ENCODE measurements around the gene HRH3.

Gene HRH3

DNA sequence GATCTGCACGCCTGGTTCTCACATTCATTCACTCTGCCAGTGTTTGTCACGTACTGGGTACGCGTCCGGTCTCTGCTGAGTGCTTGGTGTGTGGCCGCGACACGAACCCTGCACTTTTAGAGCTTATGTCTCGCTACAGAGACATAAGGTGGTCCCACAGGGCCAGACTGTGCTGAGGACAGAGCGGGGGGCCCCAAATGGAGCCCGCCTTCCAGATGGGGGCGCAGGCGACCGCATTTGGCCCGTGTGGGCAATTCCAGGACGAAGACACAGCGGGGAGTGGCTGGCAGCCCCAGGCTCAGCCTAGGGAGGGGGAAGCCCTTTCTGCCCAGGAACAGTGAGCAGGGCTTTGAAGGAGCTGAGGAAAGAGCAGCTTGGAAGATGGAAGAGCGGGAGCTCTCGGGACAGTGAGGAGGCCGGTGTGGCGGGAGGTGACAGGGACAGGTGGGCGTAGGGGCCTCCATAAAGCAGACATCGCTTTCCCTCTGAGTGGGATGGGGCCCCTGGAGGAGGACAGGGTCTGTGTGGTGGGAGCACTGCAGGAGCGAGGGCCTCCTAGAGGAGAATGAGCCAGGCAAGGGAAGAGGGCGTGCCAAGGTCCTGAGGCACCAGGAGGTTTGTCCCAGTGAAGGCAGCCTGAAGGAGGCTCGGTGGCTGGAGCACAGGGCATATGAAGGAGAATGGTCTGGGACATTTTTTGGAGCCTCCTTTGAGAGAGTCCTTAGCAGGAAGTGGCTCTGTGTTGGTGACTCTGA is 45.0 kb downstream of the HRH3 start:
- no peak for DNase-seq (ENCODE audit: low spot score)

DNA sequence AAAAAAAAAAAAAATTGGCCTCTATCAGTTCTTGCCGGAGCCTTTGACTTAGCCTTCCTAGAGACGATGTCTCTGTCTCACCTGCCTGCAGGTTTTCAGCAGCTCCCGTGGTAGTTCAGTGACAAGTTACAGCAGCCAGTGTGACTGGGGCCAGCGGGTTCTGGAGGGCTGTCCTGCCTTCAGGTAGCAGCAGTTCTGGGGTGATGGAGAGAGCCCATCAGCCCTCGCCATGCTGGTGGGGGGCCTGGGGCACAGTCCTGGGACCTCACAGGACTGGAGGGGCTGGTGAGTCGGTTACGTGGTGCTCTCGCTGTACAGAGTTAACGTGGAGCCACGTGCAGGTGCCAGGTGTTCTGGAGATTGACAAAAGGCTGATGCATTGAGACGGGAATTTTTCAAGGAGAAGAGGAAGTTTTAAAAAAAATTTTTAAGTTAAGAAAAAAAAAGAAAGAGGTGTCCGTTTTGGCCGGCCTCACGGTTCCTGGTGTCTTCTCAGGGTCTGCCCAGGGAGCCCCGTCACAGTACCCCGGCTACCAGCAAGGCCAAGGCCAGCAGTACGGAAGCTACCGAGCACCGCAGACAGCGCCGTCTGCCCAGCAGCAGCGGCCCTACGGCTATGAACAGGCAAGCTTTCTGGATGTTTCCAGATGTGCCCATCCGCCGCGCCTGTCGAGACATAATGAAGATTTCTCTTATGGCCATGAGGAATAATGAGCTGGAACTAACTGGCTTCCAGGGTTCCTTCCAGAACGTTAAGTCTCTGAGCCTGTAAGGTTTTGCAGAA is 45.9 kb downstream of the HRH3 start:
- no peak for DNase-seq (ENCODE audit: low spot score)

DNA sequence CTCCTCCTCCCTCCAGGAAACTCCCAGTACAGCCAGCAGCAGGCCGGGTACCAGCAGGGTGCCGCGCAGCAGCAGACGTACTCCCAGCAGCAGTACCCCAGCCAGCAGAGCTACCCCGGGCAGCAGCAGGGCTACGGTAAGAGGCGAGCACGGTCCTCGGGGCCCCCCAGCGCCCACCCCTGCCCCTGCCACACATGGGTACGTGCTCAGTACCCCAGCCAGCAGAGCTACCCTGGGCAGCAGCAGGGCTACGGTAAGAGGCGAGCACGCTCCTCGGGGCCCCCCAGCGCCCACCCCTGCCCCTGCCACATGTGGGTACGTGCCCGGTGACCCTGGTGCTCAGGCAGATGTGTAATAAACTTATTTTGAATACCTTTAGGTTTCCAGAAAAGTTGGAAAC is 47.4 kb downstream of the HRH3 start:
- DNase-seq (ENCODE audit: low spot score) = no peak

- no peak for DNase-seq (ENCODE audit: low spot score)
These were observed 48.8 kb downstream of the HRH3 start for GRCh38 chr20:62171245-62171644.

DNA sequence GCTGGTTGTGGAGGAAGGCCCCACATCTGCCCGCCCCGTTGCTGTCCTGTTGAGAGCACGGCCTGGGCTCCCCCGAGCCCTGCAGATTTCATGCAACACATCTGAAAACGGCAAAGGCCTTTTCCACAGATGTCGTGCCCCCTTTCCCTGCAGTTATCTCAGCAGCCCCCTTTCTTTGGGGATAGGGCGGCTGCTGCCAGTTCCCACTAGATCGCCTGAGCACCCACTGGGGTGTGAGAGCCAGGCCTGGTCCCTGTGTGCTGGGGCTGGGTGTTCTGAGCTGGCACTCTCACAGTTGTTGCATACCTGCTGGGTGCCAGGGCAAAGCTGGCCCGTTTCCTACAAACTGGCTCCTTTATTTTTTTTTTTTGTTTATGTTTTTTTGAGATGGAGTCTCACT is 49.5 kb downstream of the HRH3 start:
- no peak for DNase-seq (ENCODE audit: low spot score)

- DNase-seq (ENCODE audit: low spot score) = no peak
These were observed 51.1 kb downstream of the HRH3 start for GRCh38 chr20:62168890-62169435.

DNA sequence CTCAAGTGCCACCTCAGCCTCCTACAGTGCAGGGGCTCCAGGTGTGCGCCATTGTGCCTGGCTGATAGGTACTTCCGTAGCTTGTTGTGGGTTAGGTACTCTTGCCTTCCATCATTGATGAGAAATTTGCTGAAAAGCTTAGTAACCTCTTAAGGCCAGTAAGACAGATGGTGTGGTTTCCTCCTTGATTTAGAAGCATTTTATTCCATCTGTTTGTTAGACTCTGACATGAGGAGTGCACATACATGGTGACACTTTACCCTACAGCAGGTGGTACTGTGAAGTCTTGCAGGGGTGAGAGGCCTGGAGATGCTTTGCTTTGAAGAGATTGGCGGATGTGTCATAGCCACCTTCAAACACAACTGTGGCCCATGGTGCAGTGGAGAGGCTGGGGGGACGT is 52.0 kb downstream of the HRH3 start:
- DNase-seq (ENCODE audit: low spot score) = no peak

DNA sequence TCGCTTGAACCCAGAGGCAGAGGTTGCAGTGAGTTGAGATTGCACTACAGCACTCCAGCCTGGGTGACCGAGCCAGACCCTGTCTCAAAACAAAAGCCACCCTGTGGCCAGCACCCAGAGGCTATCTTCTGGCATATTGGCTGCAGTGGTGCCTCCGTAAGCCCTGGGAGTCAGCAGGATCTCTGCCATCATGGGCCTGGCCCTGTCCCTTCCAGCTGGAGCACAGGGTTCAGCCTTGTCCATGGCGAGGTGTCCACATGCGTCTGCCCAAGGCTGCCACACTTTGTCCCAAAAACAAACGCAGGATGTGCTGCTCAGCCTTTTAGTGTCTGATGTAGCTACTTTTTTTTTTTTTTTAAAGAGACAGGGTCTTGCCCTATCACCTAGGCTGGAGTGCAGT is 52.6 kb downstream of the HRH3 start:
- no peak for DNase-seq (ENCODE audit: low spot score)

GRCh38 chr20:62165762-62166399 is 54.2 kb downstream of the HRH3 start:
- no peak for DNase-seq (ENCODE audit: low spot score)
